Keratinocyte (primary cell): ENCODE measurements around the gene SLAIN2.

Experiments used
- CTCF ChIP-seq, 3 experiments: IDR thresholded peaks in 1 of 3; conservative IDR thresholded peaks in 1 of 3; optimal IDR thresholded peaks in 1 of 3; 2 replicates in 2 of 3; 3 replicates in 1 of 3; pipeline versions ENCODE3 to v1.5.1; 2011; ENCODE audit warnings: low read length in 3 of 3, mild to moderate bottlenecking in 3 of 3, moderate library complexity in 2 of 3, control low read depth in 1 of 3, inconsistent platforms in 1 of 3; ENCODE audit not compliant: insufficient read depth in 2 of 3; ENCODE audit errors: extremely low read depth in 1 of 3
- EZH2 ChIP-seq: IDR thresholded peaks from one replicate; pipeline ENCODE4 v1.6.1; 2012; ENCODE audit warnings: inconsistent platforms, mild to moderate bottlenecking, low read length, moderate library complexity

- TF ChIP-seq CTCF (optimal IDR thresholded peaks at IDR 0.05 in 1 of 3, IDR thresholded peaks at IDR 0.05 in 1 of 3, conservative IDR thresholded peaks at IDR 0.05 in 1 of 3; ENCODE audit: extremely low read depth in 1 of 3, insufficient read depth in 2 of 3, low read length in 3 of 3) (no peak), EZH2 (no peak)
Measured at GRCh38 chr4:48308901-48309300, 32.4 kb upstream of the SLAIN2 start.
